Measurements from ENCODE around the gene CR1L.

DNA sequence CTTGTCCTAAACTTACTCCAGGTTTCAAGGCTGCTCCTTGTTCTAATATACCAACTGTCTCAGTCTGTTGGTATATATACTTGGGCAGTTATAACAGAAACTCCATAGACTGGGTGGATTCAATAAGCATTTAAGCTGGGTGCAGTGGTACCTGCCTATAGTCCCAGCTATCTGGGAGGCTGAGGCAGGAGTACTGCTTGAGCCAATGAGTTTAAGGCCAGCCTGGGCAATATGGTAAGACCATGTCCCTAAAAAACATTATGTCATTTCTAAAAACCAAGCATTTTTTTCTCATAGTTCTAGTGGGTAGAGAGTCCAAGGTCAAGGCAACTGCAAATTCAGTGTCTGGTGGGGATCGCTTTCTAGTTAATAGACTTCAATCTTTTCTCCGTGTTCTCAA, 17.4 kb upstream of the CR1L start:
- TF ChIP-seq, protein P1, sequence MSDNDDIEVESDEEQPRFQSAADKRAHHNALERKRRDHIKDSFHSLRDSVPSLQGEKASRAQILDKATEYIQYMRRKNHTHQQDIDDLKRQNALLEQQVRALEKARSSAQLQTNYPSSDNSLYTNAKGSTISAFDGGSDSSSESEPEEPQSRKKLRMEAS (IDR thresholded peaks at IDR 0.05): no peak
- TF ChIP-seq, protein P2, sequence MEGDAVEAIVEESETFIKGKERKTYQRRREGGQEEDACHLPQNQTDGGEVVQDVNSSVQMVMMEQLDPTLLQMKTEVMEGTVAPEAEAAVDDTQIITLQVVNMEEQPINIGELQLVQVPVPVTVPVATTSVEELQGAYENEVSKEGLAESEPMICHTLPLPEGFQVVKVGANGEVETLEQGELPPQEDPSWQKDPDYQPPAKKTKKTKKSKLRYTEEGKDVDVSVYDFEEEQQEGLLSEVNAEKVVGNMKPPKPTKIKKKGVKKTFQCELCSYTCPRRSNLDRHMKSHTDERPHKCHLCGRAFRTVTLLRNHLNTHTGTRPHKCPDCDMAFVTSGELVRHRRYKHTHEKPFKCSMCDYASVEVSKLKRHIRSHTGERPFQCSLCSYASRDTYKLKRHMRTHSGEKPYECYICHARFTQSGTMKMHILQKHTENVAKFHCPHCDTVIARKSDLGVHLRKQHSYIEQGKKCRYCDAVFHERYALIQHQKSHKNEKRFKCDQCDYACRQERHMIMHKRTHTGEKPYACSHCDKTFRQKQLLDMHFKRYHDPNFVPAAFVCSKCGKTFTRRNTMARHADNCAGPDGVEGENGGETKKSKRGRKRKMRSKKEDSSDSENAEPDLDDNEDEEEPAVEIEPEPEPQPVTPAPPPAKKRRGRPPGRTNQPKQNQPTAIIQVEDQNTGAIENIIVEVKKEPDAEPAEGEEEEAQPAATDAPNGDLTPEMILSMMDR (IDR thresholded peaks at IDR 0.05; ENCODE audit: control extremely low read depth in 1 of 3, insufficient read depth in 1 of 3, low read depth in 1 of 3, low read length in 3 of 3): no peak
- TF ChIP-seq ZNF274 (IDR thresholded peaks at IDR 0.05; ENCODE audit: borderline replicate concordance, extremely low read depth, low read length) (no peak), CEBPB (IDR thresholded peaks at IDR 0.05; ENCODE audit: low read depth, low read length) (no peak), EZH2 (IDR thresholded peaks at IDR 0.05; ENCODE audit: low read depth, low read length, severe bottlenecking) (no peak)
